K562 (cell line): ENCODE results near the gene LPAR5. TPM values are rescaled to one million over a fixed set of nuclear protein-coding genes. Genes with fewer than 3 reads are reported as not detected.

Source experiments
- DACH1 ChIP-seq: fragments of 450-650 bp; IDR thresholded peaks from 2 replicates; pipeline ENCODE4 v1.6.1; 2018; ENCODE audit not compliant: partially characterized antibody
- MAFK ChIP-seq: IDR thresholded peaks from 2 replicates; pipeline ENCODE4 v1.6.1; 2011; ENCODE audit warnings: low read length, improper control_type of control experiment
- MTA1 ChIP-seq: fragments of 450-650 bp; IDR thresholded peaks from 2 replicates; pipeline ENCODE4 v1.6.1; 2017; ENCODE audit warnings: borderline replicate concordance
- MTA3 ChIP-seq: fragments of 450-650 bp; formaldehyde crosslinking; IDR thresholded peaks from 2 replicates; pipeline ENCODE4 v1.6.1; 2017; ENCODE audit warnings: mild to moderate bottlenecking, borderline replicate concordance
- RBFOX2 ChIP-seq: fragments of 200-400 bp; formaldehyde crosslinking; IDR thresholded peaks from 2 replicates; pipeline ENCODE4 v1.6.1; 2017; ENCODE audit warnings: low read depth, mild to moderate bottlenecking, low read length, moderate library complexity
- SAFB2 ChIP-seq: fragments of 200-400 bp; formaldehyde crosslinking; IDR thresholded peaks from 2 replicates; pipeline ENCODE4 v1.6.1; 2018; ENCODE audit warnings: borderline replicate concordance, low read length, low read depth, moderate library complexity; ENCODE audit not compliant: severe bottlenecking
- TAF1 ChIP-seq: IDR thresholded peaks from 2 replicates; pipeline ENCODE4 v1.6.1; 2011; ENCODE audit warnings: mild to moderate bottlenecking, low read length, moderate library complexity; ENCODE audit not compliant: insufficient read depth, control insufficient read depth, severe bottlenecking; ENCODE audit errors: extremely low read depth
- TEAD1 ChIP-seq, 2 experiments: fragments of 450-650 bp in 1 of 2; sonication (generic) in 1 of 2; formaldehyde crosslinking; IDR thresholded peaks; 2 replicates each; pipeline versions ENCODE4 v1.4.0 to v1.8.0; 2020 to 2022; ENCODE audit warnings: mild to moderate bottlenecking in 2 of 2, missing genetic modification reagents in 1 of 2
- U2AF1 ChIP-seq: fragments of 200-400 bp; formaldehyde crosslinking; optimal IDR thresholded peaks from 2 replicates; pipeline ENCODE3; 2017; ENCODE audit warnings: mild to moderate bottlenecking, low read depth, low read length, moderate library complexity
- polyA plus RNA-seq, 8 experiments: library from polyadenylated mRNA; depleted of rRNA in 4 of 8; stranded (reverse) in 5 of 8; unstranded in 3 of 8; fragments of >200 nt; fragmentation: Nextera tagmentation in 2 of 8; fragmentation: Illumina TruSeq in 1 of 8; extraction: Ambion mirVana in 2 of 8; extraction: Trizol in 1 of 8; gene quantifications; 2 replicates each; pipeline versions ENCODE4 v1.2.1 to v1.2.3, GENCODE V29; 2011 to 2014; ENCODE audit warnings: inconsistent platforms in 1 of 8, missing spikeins in 1 of 8
- total RNA-seq, 7 experiments: library from RNA; depleted of rRNA in 6 of 7; stranded (reverse); fragments of >200 nt in 6 of 7; fragmentation: Illumina TruSeq in 2 of 7; extraction: Trizol in 2 of 7; gene quantifications; 2 replicates each; pipeline versions ENCODE4 v1.2.1 to v1.2.3, GENCODE V29; 2011 to 2021; ENCODE audit warnings: low replicate concordance in 1 of 7
- TF ChIP-seq, protein P1 (sequence below): fragments of 450-650 bp; IDR thresholded peaks from 2 replicates; pipeline ENCODE4 v1.6.1; 2016; ENCODE audit warnings: mild to moderate bottlenecking
- TF ChIP-seq, protein P2 (sequence below): fragments of 200-800 bp; sonication (Bioruptor generic); IDR thresholded peaks from 2 replicates; pipeline ENCODE4 v1.6.1; 2017; ENCODE audit warnings: missing genetic modification characterization, missing compliant biosample characterization
- TF ChIP-seq, protein P3 (sequence below): sonication (generic); formaldehyde crosslinking; IDR thresholded peaks from 2 replicates; pipeline ENCODE4 v1.8.0; 2023; ENCODE audit warnings: mild to moderate bottlenecking, missing genetic modification reagents
- TF ChIP-seq, protein P4 (sequence below): sonication (generic); formaldehyde crosslinking; IDR thresholded peaks from 2 replicates; pipeline ENCODE4 v1.8.1; 2023; ENCODE audit warnings: mild to moderate bottlenecking, missing genetic modification reagents, moderate library complexity

The LPAR5 gene
- total and polyA plus RNA-seq, 9 of the 15 experiments (the other 6 are each of a cell fraction or from before 2014, with no cell fraction given): 1.3 to 11.7 (median 3.6) TPM

DNA sequence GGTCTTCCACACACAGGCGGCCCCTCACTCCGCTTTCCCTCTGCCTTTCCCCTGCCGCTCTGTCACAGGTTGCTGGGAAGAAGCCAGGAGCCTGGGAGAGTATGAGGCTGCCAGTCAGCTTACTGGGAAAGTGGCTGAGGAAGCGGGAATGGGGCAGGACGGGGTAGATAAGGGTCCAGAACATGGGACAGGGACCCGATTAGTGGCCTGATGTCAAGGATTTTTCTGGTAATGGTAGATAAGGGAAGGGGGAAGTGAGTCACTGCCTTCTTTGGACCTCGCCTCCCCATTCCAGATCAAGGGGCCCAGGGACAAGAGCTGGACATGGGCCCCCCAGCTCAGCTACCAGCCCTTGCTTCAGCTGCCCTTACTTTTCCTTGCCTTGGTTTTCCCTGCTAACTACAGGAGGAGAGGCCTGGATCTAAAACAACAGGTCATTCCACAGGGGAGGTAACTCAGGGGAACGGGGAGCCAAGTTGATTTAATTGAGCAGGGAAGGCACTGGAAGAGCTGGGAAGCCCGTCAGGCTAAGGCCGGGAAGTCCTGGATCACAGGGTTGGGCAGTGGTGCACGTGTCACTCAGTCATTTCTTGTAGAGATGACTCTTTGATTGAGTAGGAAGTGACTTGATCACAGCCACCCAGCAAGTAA lies 3.5 kb upstream of the LPAR5 start (continued):
- TF ChIP-seq, protein P1, sequence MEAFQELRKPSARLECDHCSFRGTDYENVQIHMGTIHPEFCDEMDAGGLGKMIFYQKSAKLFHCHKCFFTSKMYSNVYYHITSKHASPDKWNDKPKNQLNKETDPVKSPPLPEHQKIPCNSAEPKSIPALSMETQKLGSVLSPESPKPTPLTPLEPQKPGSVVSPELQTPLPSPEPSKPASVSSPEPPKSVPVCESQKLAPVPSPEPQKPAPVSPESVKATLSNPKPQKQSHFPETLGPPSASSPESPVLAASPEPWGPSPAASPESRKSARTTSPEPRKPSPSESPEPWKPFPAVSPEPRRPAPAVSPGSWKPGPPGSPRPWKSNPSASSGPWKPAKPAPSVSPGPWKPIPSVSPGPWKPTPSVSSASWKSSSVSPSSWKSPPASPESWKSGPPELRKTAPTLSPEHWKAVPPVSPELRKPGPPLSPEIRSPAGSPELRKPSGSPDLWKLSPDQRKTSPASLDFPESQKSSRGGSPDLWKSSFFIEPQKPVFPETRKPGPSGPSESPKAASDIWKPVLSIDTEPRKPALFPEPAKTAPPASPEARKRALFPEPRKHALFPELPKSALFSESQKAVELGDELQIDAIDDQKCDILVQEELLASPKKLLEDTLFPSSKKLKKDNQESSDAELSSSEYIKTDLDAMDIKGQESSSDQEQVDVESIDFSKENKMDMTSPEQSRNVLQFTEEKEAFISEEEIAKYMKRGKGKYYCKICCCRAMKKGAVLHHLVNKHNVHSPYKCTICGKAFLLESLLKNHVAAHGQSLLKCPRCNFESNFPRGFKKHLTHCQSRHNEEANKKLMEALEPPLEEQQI: 0 out of 2 replicates have a peak, but pooled peaks have one; percentile 49
- TF ChIP-seq RBFOX2 (peak; percentile 65), TAF1 (peak; percentile 41), SAFB2 (no peak), MAFK (no peak), MTA3 (peak; percentile 80; the same call in 1 of the 2 replicates), U2AF1 (no peak), TEAD1 (CRISPR knock-in tag; IDR thresholded peaks at IDR 0.05) (0 out of 4 replicates have a peak, but pooled peaks of 1 of the 2 experiments have one; percentile 39), DACH1 (peak; percentile 38), MTA1 (peak; percentile 69; the same call in 1 of the 2 replicates)
- TF ChIP-seq, protein P2, sequence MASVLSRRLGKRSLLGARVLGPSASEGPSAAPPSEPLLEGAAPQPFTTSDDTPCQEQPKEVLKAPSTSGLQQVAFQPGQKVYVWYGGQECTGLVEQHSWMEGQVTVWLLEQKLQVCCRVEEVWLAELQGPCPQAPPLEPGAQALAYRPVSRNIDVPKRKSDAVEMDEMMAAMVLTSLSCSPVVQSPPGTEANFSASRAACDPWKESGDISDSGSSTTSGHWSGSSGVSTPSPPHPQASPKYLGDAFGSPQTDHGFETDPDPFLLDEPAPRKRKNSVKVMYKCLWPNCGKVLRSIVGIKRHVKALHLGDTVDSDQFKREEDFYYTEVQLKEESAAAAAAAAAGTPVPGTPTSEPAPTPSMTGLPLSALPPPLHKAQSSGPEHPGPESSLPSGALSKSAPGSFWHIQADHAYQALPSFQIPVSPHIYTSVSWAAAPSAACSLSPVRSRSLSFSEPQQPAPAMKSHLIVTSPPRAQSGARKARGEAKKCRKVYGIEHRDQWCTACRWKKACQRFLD: peak; percentile 92
- TF ChIP-seq, protein P3, sequence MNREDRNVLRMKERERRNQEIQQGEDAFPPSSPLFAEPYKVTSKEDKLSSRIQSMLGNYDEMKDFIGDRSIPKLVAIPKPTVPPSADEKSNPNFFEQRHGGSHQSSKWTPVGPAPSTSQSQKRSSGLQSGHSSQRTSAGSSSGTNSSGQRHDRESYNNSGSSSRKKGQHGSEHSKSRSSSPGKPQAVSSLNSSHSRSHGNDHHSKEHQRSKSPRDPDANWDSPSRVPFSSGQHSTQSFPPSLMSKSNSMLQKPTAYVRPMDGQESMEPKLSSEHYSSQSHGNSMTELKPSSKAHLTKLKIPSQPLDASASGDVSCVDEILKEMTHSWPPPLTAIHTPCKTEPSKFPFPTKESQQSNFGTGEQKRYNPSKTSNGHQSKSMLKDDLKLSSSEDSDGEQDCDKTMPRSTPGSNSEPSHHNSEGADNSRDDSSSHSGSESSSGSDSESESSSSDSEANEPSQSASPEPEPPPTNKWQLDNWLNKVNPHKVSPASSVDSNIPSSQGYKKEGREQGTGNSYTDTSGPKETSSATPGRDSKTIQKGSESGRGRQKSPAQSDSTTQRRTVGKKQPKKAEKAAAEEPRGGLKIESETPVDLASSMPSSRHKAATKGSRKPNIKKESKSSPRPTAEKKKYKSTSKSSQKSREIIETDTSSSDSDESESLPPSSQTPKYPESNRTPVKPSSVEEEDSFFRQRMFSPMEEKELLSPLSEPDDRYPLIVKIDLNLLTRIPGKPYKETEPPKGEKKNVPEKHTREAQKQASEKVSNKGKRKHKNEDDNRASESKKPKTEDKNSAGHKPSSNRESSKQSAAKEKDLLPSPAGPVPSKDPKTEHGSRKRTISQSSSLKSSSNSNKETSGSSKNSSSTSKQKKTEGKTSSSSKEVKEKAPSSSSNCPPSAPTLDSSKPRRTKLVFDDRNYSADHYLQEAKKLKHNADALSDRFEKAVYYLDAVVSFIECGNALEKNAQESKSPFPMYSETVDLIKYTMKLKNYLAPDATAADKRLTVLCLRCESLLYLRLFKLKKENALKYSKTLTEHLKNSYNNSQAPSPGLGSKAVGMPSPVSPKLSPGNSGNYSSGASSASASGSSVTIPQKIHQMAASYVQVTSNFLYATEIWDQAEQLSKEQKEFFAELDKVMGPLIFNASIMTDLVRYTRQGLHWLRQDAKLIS (CRISPR knock-in tag): 0 out of 2 replicates have a peak, but pooled peaks have one; percentile 43
- TF ChIP-seq, protein P4, sequence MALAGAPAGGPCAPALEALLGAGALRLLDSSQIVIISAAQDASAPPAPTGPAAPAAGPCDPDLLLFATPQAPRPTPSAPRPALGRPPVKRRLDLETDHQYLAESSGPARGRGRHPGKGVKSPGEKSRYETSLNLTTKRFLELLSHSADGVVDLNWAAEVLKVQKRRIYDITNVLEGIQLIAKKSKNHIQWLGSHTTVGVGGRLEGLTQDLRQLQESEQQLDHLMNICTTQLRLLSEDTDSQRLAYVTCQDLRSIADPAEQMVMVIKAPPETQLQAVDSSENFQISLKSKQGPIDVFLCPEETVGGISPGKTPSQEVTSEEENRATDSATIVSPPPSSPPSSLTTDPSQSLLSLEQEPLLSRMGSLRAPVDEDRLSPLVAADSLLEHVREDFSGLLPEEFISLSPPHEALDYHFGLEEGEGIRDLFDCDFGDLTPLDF (CRISPR knock-in tag): 0 out of 2 replicates have a peak, but pooled peaks have one; percentile 21
- TF ChIP-seq, all 486 proteins: peak for 105
